Measurements from ENCODE around the gene YPEL2.

DNA sequence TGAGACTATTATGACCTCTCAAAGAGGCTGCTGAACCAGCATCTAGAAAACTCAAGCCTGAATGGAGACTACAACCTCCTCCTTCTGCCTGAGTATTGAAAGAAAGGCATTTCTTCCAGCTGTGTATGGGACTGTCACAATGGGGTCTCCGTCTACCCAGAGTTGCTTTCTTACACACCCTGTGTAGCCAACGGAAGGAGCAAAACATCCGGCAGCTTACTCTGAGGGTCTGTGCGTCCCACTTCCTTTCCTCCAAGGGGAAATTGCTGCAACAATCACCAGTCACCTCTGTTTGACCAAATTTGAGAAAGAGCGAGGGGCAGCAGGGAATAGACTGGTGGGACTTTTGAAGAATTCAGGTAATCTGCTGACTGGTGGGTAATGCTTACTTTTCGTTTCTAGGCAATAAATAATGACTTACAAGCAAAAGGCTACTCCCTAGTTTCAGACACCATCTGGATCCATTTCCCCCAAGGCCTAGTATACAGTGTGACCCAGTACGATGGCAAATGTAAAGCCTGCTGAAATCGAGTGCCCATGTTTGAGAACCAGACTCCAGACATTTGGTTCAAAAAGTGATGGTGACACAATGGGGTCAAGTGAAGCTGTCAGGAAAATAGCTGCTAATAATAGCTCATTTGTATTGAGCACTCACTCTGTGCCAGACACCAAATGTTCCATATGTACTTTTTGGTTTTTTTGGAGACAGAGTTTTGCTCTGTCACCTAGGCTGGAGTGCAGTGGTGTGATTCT, 81.7 kb downstream of the YPEL2 start:
- TF ChIP-seq, protein P1, sequence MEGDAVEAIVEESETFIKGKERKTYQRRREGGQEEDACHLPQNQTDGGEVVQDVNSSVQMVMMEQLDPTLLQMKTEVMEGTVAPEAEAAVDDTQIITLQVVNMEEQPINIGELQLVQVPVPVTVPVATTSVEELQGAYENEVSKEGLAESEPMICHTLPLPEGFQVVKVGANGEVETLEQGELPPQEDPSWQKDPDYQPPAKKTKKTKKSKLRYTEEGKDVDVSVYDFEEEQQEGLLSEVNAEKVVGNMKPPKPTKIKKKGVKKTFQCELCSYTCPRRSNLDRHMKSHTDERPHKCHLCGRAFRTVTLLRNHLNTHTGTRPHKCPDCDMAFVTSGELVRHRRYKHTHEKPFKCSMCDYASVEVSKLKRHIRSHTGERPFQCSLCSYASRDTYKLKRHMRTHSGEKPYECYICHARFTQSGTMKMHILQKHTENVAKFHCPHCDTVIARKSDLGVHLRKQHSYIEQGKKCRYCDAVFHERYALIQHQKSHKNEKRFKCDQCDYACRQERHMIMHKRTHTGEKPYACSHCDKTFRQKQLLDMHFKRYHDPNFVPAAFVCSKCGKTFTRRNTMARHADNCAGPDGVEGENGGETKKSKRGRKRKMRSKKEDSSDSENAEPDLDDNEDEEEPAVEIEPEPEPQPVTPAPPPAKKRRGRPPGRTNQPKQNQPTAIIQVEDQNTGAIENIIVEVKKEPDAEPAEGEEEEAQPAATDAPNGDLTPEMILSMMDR (conservative IDR thresholded peaks at IDR 0.05): no peak
- TF ChIP-seq ZFX (IDR thresholded peaks at IDR 0.05): no peak
